GOT3 (cell line): ENCODE measurements around the gene MPHOSPH9.

Experiments
- DNase-seq: peaks from one replicate; lab custom pipeline; 2025; ENCODE audit warnings: mixed read lengths; lab: John Stamatoyannopoulos, UW

Gene MPHOSPH9

GRCh38 chr12:123149501-123150274 is 83.3 kb downstream of the MPHOSPH9 start:
- DNase-seq = no peak

- no peak for DNase-seq
Measured at GRCh38 chr12:123149088-123149487, 83.9 kb downstream of the MPHOSPH9 start.

GRCh38 chr12:123148655-123149054 is 84.3 kb downstream of the MPHOSPH9 start:
- no peak for DNase-seq

- DNase-seq = no peak
Measured at GRCh38 chr12:123148223-123148622, 84.7 kb downstream of the MPHOSPH9 start.

DNA sequence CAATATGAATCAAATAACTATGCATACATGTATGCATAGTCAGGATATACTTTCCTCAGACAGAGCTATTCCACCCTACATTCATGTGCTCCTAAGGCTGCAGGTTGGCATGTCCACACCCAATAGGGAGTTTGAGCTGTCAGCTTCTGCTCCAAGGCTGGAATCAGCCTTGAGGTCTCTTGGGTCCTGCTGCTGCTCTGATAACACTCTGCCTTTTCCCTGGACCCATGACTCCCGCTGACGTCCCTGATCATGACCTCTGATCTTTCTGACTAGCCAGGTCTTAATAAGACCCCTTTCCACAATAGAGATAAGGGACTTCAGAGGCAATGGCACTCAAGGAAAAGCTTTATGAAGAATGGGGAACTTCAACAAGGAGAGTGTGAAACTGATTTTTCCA is 87.7 kb downstream of the MPHOSPH9 start:
- no peak for DNase-seq

- no peak for DNase-seq
Measured at GRCh38 chr12:123143736-123144461, 89.0 kb downstream of the MPHOSPH9 start.

- DNase-seq = no peak
Measured at GRCh38 chr12:123142921-123143735, 89.8 kb downstream of the MPHOSPH9 start.

- DNase-seq = no peak
Measured at GRCh38 chr12:123142518-123142840, 90.5 kb downstream of the MPHOSPH9 start.

DNA sequence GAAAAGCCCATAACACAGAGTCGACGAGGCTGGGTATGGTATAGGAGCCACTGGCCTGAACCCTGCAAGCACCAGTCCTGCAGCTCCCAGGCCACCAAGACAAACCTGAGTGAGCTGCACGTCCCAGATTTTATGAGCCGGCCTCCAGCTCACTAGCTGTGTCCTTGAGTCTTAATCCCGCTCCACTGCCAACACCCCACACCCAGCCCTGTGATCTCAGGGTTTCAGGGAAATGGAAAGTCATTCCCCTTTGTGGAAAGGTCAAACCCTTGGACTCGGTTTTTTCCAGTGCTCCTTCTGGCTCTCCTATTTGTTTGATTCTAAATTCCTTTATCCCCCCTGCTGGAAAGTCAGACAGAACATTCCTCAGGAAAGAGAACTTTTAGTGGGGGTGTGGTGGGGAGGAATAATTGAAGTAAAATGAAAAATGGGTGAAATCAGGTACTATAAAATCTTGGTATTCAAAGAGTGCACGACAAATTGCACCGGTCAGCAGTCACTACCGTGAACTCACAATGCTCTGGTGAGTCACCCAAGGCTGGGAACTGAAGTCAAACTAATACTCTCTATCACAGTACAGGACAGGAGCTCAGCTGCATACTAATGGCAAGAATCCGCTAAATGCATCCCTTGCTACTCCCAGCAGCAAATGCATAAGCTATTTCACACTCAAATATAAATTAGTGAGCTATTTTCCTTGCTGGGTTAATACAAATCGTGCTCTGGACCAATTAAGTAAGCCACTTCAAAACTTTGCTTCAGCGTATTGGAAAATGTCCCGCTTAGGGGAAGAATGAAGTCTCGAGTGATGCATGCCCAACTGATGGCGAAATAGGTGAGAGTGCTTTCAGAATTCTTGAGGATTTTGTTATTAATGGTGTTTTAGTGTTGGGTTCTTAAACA is 91.1 kb downstream of the MPHOSPH9 start:
- DNase-seq = no peak

DNA sequence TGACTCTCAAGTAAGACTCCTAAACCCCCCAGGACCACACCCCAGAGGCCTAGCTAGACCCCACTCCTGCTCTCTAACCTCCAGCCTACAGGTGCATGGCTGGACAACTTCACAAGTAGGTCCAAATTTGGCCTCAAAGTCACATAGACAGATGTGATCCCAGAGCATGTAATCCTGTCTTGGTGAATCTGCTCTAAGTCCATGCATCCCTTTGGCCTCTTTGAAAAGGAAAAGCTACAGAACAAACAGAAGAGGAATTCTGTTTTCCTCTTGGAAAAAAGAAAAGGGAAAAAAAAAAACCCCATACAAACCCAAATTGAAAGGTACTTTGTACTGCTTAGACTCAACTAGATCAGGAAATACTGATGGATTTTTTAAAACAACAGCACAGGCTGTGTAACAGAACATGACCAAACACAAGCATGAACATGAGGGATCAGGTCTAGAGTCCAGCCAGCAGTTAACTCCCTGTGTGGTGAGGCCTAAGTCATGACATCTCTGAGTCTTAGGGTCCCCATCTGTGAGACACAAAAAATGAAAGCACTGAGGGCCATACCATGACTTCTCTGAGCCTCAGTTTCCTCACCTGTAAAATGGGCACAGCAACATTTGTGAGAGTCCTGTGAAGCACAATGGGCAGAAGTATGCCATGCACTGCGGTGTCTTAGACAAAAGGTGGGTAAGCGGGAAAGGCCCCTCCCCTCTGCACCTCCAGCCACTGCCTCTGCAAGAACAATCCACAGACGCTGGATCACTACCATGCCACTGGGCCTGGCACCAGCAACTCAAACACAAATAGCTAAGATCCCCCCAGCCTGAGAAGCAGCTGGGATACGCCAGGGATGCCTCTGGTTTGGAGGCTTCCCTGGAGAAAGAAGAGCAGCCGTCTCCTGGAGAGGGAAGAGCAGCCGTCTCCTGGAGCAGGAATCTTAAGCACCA is 92.0 kb downstream of the MPHOSPH9 start:
- DNase-seq = no peak

DNA sequence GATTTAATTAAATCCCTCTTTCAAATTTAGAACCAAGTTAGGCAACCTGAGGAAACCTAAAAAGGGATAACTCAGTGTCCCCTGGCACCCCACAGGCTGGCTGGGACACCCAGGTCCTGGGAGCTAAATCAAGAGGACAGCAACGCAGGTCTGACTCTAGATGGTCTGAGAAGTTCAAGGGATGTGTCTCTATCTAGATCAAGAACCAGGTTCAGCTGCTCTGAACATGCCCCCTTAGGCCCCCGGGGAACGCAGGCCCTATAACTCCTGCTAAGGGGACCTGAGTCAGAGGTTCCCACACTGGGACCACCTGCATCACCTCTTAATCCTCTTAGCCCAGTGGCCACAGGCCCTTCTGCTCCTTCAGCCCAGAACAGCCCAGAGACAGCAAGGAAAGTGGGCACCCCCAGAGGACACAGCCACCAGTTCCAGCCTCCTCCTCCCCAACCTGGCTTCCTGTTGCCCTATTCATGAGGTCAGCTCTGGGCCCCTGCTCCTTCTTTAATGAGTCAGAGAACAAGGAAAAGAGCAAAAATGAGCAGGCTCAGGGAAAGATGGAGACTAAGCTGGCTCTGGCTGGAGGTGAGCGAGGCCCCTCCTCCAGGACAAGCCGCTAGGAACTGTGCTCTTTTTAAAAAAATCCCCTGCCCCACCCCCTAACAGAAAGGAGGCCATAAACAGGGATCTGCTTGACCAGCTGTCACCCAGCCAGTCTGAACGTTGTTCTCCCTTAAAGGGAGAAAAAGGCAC is 92.8 kb downstream of the MPHOSPH9 start:
- DNase-seq = no peak

DNA sequence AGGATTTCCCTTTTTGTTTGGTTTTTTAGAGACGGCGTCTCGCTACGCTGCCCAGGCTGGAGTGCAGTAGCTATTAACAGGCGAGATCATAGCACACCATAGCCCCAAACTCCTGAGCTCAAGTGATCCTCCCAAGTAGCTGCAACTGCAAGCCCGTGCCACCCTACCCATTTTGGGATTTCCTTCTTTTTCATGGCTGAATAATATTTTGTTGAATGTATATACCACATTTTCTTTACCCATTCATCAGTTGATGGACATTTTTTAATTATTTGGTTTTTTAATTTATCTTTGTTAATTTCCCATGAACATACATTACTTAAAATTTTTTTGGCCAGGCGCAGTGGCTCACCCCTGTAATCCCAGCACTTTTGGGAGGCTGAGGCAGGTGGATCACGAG is 97.3 kb downstream of the MPHOSPH9 start:
- no peak for DNase-seq

- DNase-seq = no peak
Measured at GRCh38 chr12:123134826-123135225, 98.1 kb downstream of the MPHOSPH9 start.

DNA sequence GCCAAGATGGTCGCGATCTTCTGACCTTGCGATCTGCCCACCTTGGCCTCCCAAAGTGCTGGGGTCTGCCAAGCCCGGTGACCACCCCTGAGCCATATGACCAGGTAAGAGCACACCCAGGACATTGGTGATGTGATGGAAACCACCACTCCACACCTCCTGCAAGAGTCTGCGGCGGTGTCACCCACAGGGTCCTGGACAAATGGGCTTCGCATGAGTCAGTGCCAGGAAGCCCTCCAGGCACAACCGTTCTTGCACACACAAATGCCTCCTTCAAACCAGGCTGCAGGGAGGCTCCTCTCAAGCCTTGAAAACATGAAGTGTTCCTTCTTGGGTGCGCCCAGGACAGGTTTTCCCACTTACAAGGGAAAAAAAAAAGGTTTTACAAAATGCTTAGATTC is 98.7 kb downstream of the MPHOSPH9 start:
- no peak for DNase-seq

- DNase-seq = no peak
Measured at GRCh38 chr12:123133701-123134100, 99.2 kb downstream of the MPHOSPH9 start.

GRCh38 chr12:123132951-123133619 is 99.9 kb downstream of the MPHOSPH9 start:
- no peak for DNase-seq

DNA sequence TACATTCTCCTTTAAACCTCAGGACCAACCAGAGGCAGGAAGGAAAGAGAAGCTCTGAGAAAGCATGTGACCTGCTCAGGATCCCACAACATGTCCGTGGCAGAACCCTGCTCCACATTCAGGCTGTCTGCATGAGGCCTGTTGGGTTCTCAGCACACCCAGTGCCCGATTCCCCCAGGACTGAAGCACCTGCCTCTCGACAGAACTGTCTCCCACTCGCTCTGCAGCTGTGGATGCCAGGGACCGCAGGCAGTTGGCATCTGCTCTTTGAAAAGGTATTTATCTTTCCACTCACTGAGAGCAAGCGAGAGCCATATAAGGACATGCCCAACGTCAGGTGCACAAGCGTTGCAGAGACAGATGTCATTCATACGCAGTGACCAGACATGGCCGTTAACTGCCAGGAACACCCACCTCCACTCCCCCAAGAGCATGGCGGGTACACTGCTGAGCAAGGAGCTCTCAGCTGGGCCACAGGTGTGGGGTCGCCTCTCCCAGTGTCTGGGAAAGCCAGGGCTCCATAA is 101.0 kb downstream of the MPHOSPH9 start:
- DNase-seq = no peak

GRCh38 chr12:123131291-123131832 is 101.6 kb downstream of the MPHOSPH9 start:
- no peak for DNase-seq

GRCh38 chr12:123129621-123130020 is 103.3 kb downstream of the MPHOSPH9 start:
- DNase-seq = no peak
